Iris pigment epithelial cell (primary cell): ENCODE data around the gene DHRS9.
A peak's percentile ranks its signal among the peaks of the same experiment; 100 is the strongest.
"Not testable (repeated sequence)": the region's sequence is repeated elsewhere in the genome, so short reads cannot be mapped to it uniquely, and the experiment has no call there.

ENCODE experiments used
- DNase-seq: peaks from one replicate; pipeline ENCODE4 v3.0.0-alpha.2; 2011; ENCODE audit warnings: low read depth

Gene DHRS9

GRCh38 chr2:169095621-169096105 lies 26.3 kb downstream of the DHRS9 start:
- peak; percentile 93 for DNase-seq

- no peak for DNase-seq
Measured at GRCh38 chr2:169104848-169105247, 35.5 kb downstream of the DHRS9 start.

GRCh38 chr2:169105476-169105875 lies 36.1 kb downstream of the DHRS9 start:
- DNase-seq, result no peak

GRCh38 chr2:169106134-169106533 lies 36.8 kb downstream of the DHRS9 start:
- DNase-seq, result no peak

GRCh38 chr2:169106563-169107545 lies 37.5 kb downstream of the DHRS9 start:
- DNase-seq, result no peak

- DNase-seq, result no peak
Measured at GRCh38 chr2:169107645-169108044, 38.3 kb downstream of the DHRS9 start.

- no peak for DNase-seq
Measured at GRCh38 chr2:169108099-169108884, 38.9 kb downstream of the DHRS9 start.

- DNase-seq, result peak; percentile 64
Measured at GRCh38 chr2:169109502-169110409, 40.4 kb downstream of the DHRS9 start.

- DNase-seq, result no peak
Measured at GRCh38 chr2:169110419-169110818, 41.1 kb downstream of the DHRS9 start.

- no peak for DNase-seq
Measured at GRCh38 chr2:169110916-169111315, 41.6 kb downstream of the DHRS9 start.

- no peak for DNase-seq
Measured at GRCh38 chr2:169112841-169113240, 43.5 kb downstream of the DHRS9 start.

GRCh38 chr2:169114056-169114455 lies 44.7 kb downstream of the DHRS9 start:
- no peak for DNase-seq

- no peak for DNase-seq
Measured at GRCh38 chr2:169116327-169116726, 47.0 kb downstream of the DHRS9 start.

GRCh38 chr2:169116993-169117392 lies 47.6 kb downstream of the DHRS9 start:
- no peak for DNase-seq

- DNase-seq, result no peak
Measured at GRCh38 chr2:169118060-169118459, 48.7 kb downstream of the DHRS9 start.

GRCh38 chr2:169119123-169119760 lies 49.9 kb downstream of the DHRS9 start:
- peak; percentile 15 for DNase-seq

- no peak for DNase-seq
Measured at GRCh38 chr2:169119851-169120250, 50.5 kb downstream of the DHRS9 start.

GRCh38 chr2:169129703-169130243 lies 60.4 kb downstream of the DHRS9 start:
- DNase-seq, result no peak

GRCh38 chr2:169131587-169132512 lies 62.5 kb downstream of the DHRS9 start:
- DNase-seq, result peak; percentile 51

GRCh38 chr2:169134272-169134671 lies 64.9 kb downstream of the DHRS9 start:
- DNase-seq, result not testable (repeated sequence)
